ENCODE results near the gene BAAT.

The BAAT gene

DNA sequence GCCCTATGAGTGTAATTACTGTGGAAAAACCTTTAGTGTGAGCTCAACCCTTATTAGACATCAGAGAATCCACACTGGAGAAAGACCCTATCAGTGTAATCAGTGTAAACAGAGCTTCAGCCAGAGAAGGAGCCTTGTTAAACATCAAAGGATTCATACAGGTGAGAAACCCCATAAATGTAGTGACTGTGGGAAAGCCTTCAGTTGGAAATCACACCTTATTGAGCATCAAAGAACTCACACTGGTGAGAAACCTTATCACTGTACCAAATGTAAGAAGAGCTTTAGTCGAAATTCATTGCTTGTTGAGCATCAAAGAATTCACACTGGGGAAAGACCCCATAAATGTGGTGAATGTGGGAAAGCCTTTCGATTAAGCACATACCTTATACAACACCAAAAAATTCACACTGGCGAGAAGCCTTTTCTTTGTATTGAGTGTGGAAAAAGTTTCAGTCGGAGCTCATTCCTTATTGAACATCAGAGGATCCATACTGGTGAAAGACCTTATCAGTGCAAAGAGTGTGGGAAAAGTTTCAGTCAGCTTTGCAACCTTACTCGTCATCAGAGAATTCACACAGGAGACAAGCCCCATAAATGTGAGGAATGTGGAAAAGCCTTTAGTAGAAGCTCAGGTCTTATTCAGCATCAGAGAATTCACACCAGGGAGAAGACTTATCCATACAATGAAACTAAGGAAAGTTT lies 23.7 kb upstream of the BAAT start:
- H3K9me2 ChIP-seq (replicated peaks; ENCODE audit: insufficient read depth, low read length) = no peaks in the 10 kb centered on the region
- H3K79me2 ChIP-seq (ENCODE audit: insufficient read depth, low read length) = 0 out of 2 replicates have a peak, but pooled peaks cover 4% of the 10 kb centered on the region
- peaks cover 64% of the 10 kb centered on the region for H3K36me3 ChIP-seq (ENCODE audit: low read length)
- H3K9me3 ChIP-seq (ENCODE audit: insufficient read depth, low read length) = peaks cover 51% of the 10 kb centered on the region; the same call in 1 of the 2 replicates
- H3K27ac ChIP-seq (ENCODE audit: low read depth, low read length) = no peak overlapping the region
- no peak overlapping the region for H3K4me2 ChIP-seq (ENCODE audit: low read depth, low read length, poor library complexity, severe bottlenecking)
- TF ChIP-seq, protein P1, sequence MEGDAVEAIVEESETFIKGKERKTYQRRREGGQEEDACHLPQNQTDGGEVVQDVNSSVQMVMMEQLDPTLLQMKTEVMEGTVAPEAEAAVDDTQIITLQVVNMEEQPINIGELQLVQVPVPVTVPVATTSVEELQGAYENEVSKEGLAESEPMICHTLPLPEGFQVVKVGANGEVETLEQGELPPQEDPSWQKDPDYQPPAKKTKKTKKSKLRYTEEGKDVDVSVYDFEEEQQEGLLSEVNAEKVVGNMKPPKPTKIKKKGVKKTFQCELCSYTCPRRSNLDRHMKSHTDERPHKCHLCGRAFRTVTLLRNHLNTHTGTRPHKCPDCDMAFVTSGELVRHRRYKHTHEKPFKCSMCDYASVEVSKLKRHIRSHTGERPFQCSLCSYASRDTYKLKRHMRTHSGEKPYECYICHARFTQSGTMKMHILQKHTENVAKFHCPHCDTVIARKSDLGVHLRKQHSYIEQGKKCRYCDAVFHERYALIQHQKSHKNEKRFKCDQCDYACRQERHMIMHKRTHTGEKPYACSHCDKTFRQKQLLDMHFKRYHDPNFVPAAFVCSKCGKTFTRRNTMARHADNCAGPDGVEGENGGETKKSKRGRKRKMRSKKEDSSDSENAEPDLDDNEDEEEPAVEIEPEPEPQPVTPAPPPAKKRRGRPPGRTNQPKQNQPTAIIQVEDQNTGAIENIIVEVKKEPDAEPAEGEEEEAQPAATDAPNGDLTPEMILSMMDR (IDR thresholded peaks at IDR 0.05; ENCODE audit: insufficient read depth, low read length, poor library complexity, severe bottlenecking) = no peak
- TF ChIP-seq EZH2phosphoT487 (conservative IDR thresholded peaks at IDR 0.05; ENCODE audit: low read length) = no peak
- H4K20me1 ChIP-seq (ENCODE audit: low read depth, low read length) = no peaks in the 10 kb centered on the region
- no peaks in the 10 kb centered on the region for H3K27me3 ChIP-seq (ENCODE audit: low read length)
- no peak overlapping the region for H3K9ac ChIP-seq (ENCODE audit: low read length)
- no peaks in the 10 kb centered on the region; the same call in 1 of the 2 replicates for H3F3A ChIP-seq (ENCODE audit: insufficient read depth)
- no peak overlapping the region for H2AFZ ChIP-seq (ENCODE audit: low read depth, low read length, severe bottlenecking)
- H3K4me3 ChIP-seq (ENCODE audit: insufficient read depth, low read length, poor library complexity, severe bottlenecking) = no peak overlapping the region

DNA sequence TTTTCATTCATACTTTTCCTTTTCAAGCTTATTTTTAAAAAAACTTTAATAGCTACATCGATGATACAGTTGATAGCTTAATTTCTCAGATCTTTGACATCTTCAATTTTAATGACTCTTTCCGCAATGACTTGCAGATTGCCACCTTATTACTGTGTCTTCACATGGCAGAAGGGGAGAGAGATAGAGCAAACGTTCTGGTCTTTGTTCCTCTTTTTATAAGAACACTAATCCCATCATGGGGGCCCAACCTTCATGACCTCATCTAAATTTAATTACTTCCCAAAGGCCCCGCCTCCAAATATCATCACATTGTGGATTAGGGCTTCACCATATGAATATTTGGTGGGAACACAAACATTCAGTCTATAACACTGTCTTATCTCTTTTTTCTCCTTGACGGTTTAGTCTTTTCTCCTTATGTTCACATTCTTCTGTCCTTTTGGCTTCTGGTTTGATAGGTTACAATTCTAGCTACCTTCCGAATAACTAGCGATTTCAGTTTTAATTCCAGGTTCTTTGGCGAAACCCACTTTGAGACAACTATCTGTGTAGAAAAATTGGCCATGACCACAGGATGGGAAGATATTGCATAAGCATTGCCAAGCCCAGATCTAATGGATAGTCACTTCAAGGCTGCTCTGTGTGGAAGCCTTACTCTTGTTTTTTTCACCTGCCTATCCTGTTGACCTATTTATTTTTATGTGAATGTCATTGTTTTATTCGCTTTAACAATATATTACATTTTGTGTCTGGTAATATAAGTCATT lies 18.9 kb upstream of the BAAT start:
- Histone ChIP-seq H3K9ac (ENCODE audit: low read length) (no peak overlapping the region), H3F3A (ENCODE audit: insufficient read depth) (no peaks in the 10 kb centered on the region), H3K4me2 (ENCODE audit: low read depth, low read length, poor library complexity, severe bottlenecking) (no peak overlapping the region), H2AFZ (ENCODE audit: low read depth, low read length, severe bottlenecking) (no peak overlapping the region), H3K9me3 (ENCODE audit: insufficient read depth, low read length) (peaks cover 25% of the 10 kb centered on the region; the same call in 1 of the 2 replicates), H3K79me2 (ENCODE audit: insufficient read depth, low read length) (peaks cover 22% of the 10 kb centered on the region), H3K27me3 (ENCODE audit: low read length) (no peaks in the 10 kb centered on the region), H3K9me2 (replicated peaks; ENCODE audit: insufficient read depth, low read length) (no peaks in the 10 kb centered on the region), H4K20me1 (ENCODE audit: low read depth, low read length) (no peaks in the 10 kb centered on the region), H3K36me3 (ENCODE audit: low read length) (peaks cover 80% of the 10 kb centered on the region), H3K4me3 (ENCODE audit: insufficient read depth, low read length, poor library complexity, severe bottlenecking) (no peak overlapping the region), H3K27ac (ENCODE audit: low read depth, low read length) (no peak overlapping the region)
- TF ChIP-seq EZH2phosphoT487 (conservative IDR thresholded peaks at IDR 0.05; ENCODE audit: low read length) = no peak
- TF ChIP-seq, protein P1 (IDR thresholded peaks at IDR 0.05; ENCODE audit: insufficient read depth, low read length, poor library complexity, severe bottlenecking) = no peak

DNA sequence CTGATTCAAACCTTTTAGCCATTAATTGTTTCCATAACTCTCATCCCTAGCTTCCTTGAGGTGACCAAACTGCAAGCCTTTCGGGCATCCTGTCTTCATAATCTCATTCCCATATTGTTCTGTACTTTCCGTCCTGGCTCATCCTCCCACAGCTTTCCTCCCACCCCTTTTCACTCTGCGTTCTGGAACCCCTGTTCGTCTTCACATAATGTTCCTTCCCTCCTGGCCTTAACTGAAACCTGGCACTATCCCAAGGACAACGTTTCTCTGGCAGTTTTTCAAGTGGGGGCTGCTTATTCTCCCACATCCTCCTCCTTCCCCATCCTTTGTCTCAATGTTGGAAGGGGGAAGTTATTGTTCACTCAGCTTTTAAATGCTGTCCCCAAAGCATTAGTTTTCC lies 15.3 kb upstream of the BAAT start:
- peak overlapping the region; percentile 93 for H3K4me3 ChIP-seq (ENCODE audit: insufficient read depth, low read length, poor library complexity, severe bottlenecking)
- H3K9me3 ChIP-seq (ENCODE audit: insufficient read depth, low read length) = peaks cover 5% of the 10 kb centered on the region; the same call in 1 of the 2 replicates
- TF ChIP-seq, protein P1 (IDR thresholded peaks at IDR 0.05; ENCODE audit: insufficient read depth, low read length, poor library complexity, severe bottlenecking) = no peak
- no peak for TF ChIP-seq EZH2phosphoT487 (conservative IDR thresholded peaks at IDR 0.05; ENCODE audit: low read length)
- H3K4me2 ChIP-seq (ENCODE audit: low read depth, low read length, poor library complexity, severe bottlenecking) = peak overlapping the region; percentile 91
- H3K79me2 ChIP-seq (ENCODE audit: insufficient read depth, low read length) = peaks cover 54% of the 10 kb centered on the region
- H3K27ac ChIP-seq (ENCODE audit: low read depth, low read length) = no peak overlapping the region
- no peaks in the 10 kb centered on the region for H3F3A ChIP-seq (ENCODE audit: insufficient read depth)
- peak overlapping the region; percentile 73 for H3K9ac ChIP-seq (ENCODE audit: low read length)
- H3K9me2 ChIP-seq (replicated peaks; ENCODE audit: insufficient read depth, low read length) = no peaks in the 10 kb centered on the region
- no peaks in the 10 kb centered on the region for H3K27me3 ChIP-seq (ENCODE audit: low read length)
- no peak overlapping the region for H2AFZ ChIP-seq (ENCODE audit: low read depth, low read length, severe bottlenecking)
- peaks cover 58% of the 10 kb centered on the region for H3K36me3 ChIP-seq (ENCODE audit: low read length)
- H4K20me1 ChIP-seq (ENCODE audit: low read depth, low read length) = no peaks in the 10 kb centered on the region

All from SU-DHL-6 (cell line).